Measurements from ENCODE around the gene GOLGA6B.
"Not testable (repeated sequence)": the region's sequence is repeated elsewhere in the genome, so short reads cannot be mapped to it uniquely, and the experiment has no call there.

Gene GOLGA6B

DNA sequence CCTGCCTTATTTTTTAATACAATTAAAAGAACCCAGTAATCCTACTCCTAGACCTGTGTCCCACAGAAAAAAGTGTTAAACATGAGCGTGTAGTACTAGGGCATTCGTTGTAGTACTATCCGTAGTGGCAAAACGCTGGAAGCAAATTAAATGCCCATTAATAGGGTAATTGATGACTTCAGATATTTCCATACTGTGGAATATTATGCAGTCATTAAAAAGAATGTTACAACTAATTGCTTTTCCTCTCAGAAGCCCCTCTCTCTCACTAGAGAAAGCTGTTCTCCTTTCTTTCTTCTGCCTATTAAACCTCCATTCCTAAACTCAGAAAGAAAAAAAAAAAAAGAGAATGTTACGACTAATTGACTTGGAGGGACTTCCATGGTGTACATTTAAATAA, 34.2 kb downstream of the GOLGA6B start:
- no peaks in the 10 kb centered on the region for H3K9me3 ChIP-seq (ENCODE audit: control insufficient read depth, low read length)
- DNase-seq: no peak
- H3K27ac ChIP-seq (ENCODE audit: insufficient read depth, low read length, poor library complexity, severe bottlenecking): no peak overlapping the region
- no peaks in the 10 kb centered on the region for H3K27me3 ChIP-seq (replicated peaks; ENCODE audit: control insufficient read depth, insufficient read depth, low read length, poor library complexity, severe bottlenecking)
- peaks cover 5% of the 10 kb centered on the region for H3K36me3 ChIP-seq (ENCODE audit: control insufficient read depth, insufficient read depth, low read length)
- H3K4me3 ChIP-seq (ENCODE audit: insufficient read depth, low read depth, low read length, poor library complexity, severe bottlenecking): no peak overlapping the region
- peaks cover 5% of the 10 kb centered on the region for H3K4me1 ChIP-seq (ENCODE audit: control insufficient read depth, insufficient read depth, low read length, poor library complexity, severe bottlenecking)

DNA sequence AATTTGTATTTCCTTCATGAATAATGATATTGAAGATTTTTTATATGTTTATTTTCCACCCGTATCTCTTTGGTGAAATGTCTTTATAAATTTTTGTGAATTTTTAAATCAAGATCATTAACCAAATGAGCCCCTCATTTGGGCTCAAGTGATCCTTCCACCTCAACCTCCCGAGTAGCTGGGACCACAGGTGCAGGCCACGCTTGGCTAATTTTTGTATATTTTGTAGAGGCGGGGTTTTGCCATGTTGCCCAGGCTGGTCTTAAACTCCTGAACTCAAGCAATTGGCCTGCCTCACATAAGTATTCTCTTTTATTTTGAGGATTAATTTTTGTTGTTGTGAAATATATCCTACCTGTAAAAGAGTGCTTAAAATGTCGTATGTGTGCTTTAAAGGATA, 36.4 kb downstream of the GOLGA6B start:
- Histone ChIP-seq H3K27ac (ENCODE audit: insufficient read depth, low read length, poor library complexity, severe bottlenecking) (no peak overlapping the region), H3K27me3 (replicated peaks; ENCODE audit: control insufficient read depth, insufficient read depth, low read length, poor library complexity, severe bottlenecking) (no peaks in the 10 kb centered on the region), H3K36me3 (ENCODE audit: control insufficient read depth, insufficient read depth, low read length) (peaks cover 5% of the 10 kb centered on the region), H3K4me1 (ENCODE audit: control insufficient read depth, insufficient read depth, low read length, poor library complexity, severe bottlenecking) (no peaks in the 10 kb centered on the region), H3K4me3 (ENCODE audit: insufficient read depth, low read depth, low read length, poor library complexity, severe bottlenecking) (no peak overlapping the region), H3K9me3 (ENCODE audit: control insufficient read depth, low read length) (no peaks in the 10 kb centered on the region)
- DNase-seq: no peak

DNA sequence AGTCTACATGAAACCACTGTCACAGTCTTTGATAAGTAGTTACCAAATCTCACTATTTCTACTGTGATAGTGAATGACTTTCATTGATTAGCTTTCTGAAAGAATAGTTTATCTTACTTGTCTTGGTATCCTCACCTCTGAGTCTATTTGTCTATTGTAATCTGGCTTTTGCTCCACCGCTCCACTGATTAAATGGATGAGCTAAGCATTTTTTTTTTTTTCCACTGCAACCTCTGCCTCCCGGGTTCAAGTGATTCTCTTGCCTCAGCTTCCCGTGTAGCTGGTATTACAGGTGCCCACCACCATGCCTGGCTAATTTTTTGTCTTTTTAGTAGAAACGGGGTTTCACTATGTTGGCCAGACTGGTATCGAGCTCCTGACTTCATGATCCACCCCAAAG, 44.4 kb downstream of the GOLGA6B start:
- Histone ChIP-seq H3K9me3 (ENCODE audit: control insufficient read depth, low read length) (no peaks in the 10 kb centered on the region), H3K36me3 (ENCODE audit: control insufficient read depth, insufficient read depth, low read length) (no peaks in the 10 kb centered on the region), H3K4me3 (ENCODE audit: insufficient read depth, low read depth, low read length, poor library complexity, severe bottlenecking) (no peak overlapping the region), H3K27ac (ENCODE audit: insufficient read depth, low read length, poor library complexity, severe bottlenecking) (no peak overlapping the region), H3K27me3 (replicated peaks; ENCODE audit: control insufficient read depth, insufficient read depth, low read length, poor library complexity, severe bottlenecking) (no peaks in the 10 kb centered on the region), H3K4me1 (ENCODE audit: control insufficient read depth, insufficient read depth, low read length, poor library complexity, severe bottlenecking) (no peaks in the 10 kb centered on the region)
- no peak for DNase-seq

DNA sequence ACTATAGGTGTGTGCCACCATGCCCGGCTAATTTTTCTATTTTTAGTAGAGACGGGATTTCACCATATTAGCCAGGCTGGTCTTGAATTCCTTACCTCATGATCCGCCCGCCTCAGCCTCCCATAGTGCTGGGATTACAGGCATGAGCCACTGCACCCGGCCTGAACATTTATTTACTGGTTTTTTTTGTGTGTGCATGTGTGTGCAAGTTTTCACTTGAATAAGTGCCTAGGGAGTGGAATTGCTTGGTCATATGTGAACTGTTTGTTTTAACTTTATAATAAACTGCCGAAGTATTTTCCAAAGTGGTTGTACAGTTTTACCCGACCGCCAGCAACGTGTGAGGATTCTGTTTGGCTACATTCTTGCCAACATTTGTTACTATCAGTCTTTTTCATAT, 45.6 kb downstream of the GOLGA6B start:
- H3K4me3 ChIP-seq (ENCODE audit: insufficient read depth, low read depth, low read length, poor library complexity, severe bottlenecking): no peak overlapping the region
- H3K27me3 ChIP-seq (replicated peaks; ENCODE audit: control insufficient read depth, insufficient read depth, low read length, poor library complexity, severe bottlenecking): no peaks in the 10 kb centered on the region
- H3K27ac ChIP-seq (ENCODE audit: insufficient read depth, low read length, poor library complexity, severe bottlenecking): no peak overlapping the region
- no peak for DNase-seq
- H3K4me1 ChIP-seq (ENCODE audit: control insufficient read depth, insufficient read depth, low read length, poor library complexity, severe bottlenecking): no peaks in the 10 kb centered on the region
- no peaks in the 10 kb centered on the region for H3K36me3 ChIP-seq (ENCODE audit: control insufficient read depth, insufficient read depth, low read length)
- no peaks in the 10 kb centered on the region for H3K9me3 ChIP-seq (ENCODE audit: control insufficient read depth, low read length)

DNA sequence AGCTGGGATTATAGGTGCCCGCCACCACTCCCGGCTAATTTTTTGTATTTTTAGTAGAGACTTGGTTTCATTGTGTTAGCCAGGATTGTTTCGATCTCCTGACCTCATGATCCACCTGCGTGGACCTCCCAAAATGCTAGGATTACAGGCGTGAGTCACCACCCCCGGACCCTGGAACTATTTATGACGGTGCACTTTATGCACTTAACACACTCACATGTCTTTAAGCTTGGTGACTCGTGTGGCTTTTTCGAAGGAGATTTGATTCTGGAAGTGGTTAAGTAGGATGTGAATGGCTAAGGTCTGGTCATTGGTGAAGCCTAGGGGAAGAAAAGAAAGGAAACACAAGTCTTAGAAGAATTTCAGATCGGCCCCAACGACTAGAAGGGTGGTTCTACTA, 51.8 kb downstream of the GOLGA6B start:
- no peaks in the 10 kb centered on the region for H3K9me3 ChIP-seq (ENCODE audit: control insufficient read depth, low read length)
- H3K27ac ChIP-seq (ENCODE audit: insufficient read depth, low read length, poor library complexity, severe bottlenecking): no peak overlapping the region
- no peaks in the 10 kb centered on the region for H3K27me3 ChIP-seq (replicated peaks; ENCODE audit: control insufficient read depth, insufficient read depth, low read length, poor library complexity, severe bottlenecking)
- DNase-seq: no peak
- no peaks in the 10 kb centered on the region for H3K36me3 ChIP-seq (ENCODE audit: control insufficient read depth, insufficient read depth, low read length)
- H3K4me1 ChIP-seq (ENCODE audit: control insufficient read depth, insufficient read depth, low read length, poor library complexity, severe bottlenecking): no peaks in the 10 kb centered on the region
- no peak overlapping the region for H3K4me3 ChIP-seq (ENCODE audit: insufficient read depth, low read depth, low read length, poor library complexity, severe bottlenecking)

DNA sequence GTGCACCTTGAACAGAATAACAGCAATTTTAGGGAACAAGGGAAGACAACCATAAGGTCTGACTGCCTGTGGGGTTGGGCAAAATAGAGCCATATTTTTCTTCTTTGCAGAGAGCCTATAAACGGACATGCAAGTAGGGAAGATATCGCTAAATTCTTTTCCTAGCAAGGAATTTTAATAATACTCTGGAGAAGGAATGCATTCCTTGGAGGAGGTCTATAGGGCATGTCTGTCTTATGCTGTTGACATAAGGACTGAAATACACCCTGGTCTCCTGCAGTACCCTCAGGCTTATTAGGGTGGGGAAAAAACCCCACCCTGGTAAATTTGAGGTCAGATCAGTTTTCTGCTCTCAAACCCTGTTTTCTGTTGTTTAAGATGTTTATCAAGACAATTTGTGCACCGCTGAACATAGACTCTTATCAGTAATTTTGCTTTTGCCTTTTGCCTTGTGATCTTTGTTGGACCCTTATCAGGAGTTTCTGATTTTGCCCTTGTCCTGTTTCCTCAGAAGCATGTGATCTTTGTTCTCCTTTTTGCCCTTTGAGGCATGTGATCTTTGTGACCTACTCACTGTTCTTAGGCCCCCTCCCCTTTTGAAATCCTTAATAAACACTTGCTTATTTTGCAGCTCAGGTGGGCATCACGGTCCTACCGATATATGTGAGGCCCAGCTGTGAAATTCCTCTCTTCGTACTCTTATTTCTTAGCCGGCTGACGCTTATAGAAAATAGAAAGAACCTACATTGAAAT, 54.2 kb downstream of the GOLGA6B start:
- not testable (repeated sequence) for H3K27ac ChIP-seq (ENCODE audit: insufficient read depth, low read length, poor library complexity, severe bottlenecking); DNase-seq; H3K27me3 ChIP-seq (replicated peaks; ENCODE audit: control insufficient read depth, insufficient read depth, low read length, poor library complexity, severe bottlenecking); H3K9me3 ChIP-seq (ENCODE audit: control insufficient read depth, low read length); H3K36me3 ChIP-seq (ENCODE audit: control insufficient read depth, insufficient read depth, low read length); H3K4me1 ChIP-seq (ENCODE audit: control insufficient read depth, insufficient read depth, low read length, poor library complexity, severe bottlenecking); H3K4me3 ChIP-seq (ENCODE audit: insufficient read depth, low read depth, low read length, poor library complexity, severe bottlenecking)
